Activated naive CD8-positive, alpha-beta T cell treated with anti-CD3 and anti-CD28 coated beads, Interleukin-2, amount 10 ng/mL, durations not matched to agents 7 days and 5 days (primary cell): Measurements from ENCODE around the gene GPRC5C. TPM values are rescaled to one million over a fixed set of nuclear protein-coding genes. Genes with fewer than 3 reads are reported as not detected.

Source experiments
- ATAC-seq: fragments of 150-1000 bp; cut with Tn5 transposase; one replicate; pipeline ENCODE4 v1.10.0; 2021; ENCODE audit warnings: low read depth, moderate library complexity
- POLR2A ChIA-PET: fragments of 350-600 bp; sonication (Branson Sonifier 250); formaldehyde crosslinking; loops from one replicate; lab custom pipeline; 2021; ENCODE audit warnings: antibody characterized with exemption; lab: Charles Lee
- DNase-seq: peaks from one replicate; pipeline ENCODE4 v3.0.0; 2021
- H3K27ac Mint-ChIP-seq: one replicate; pipeline ENCODE4 v1.8.0; 2022; ENCODE audit warnings: mild to moderate bottlenecking, mixed read lengths
- H3K27me3 Mint-ChIP-seq: one replicate; pipeline ENCODE4 v1.8.0; 2022; ENCODE audit warnings: mild to moderate bottlenecking, moderate library complexity, mixed read lengths
- H3K36me3 Mint-ChIP-seq: one replicate; pipeline ENCODE4 v1.8.0; 2021; ENCODE audit warnings: mild to moderate bottlenecking, mixed read lengths
- H3K4me1 Mint-ChIP-seq: one replicate; pipeline ENCODE4 v1.8.0; 2021; ENCODE audit warnings: mixed read lengths
- H3K4me3 Mint-ChIP-seq: one replicate; pipeline ENCODE4 v1.8.0; 2022; ENCODE audit warnings: mild to moderate bottlenecking, moderate library complexity, mixed read lengths
- H3K9me3 Mint-ChIP-seq: one replicate; pipeline ENCODE4 v1.8.0; 2021; ENCODE audit warnings: mixed read lengths
- total RNA-seq, 2 experiments: library from RNA; stranded (reverse); gene quantifications; one replicate each; pipeline ENCODE4 v1.2.3, GENCODE V29; 2021

GPRC5C gene
- total RNA-seq, 2 experiments from 2014 or later = not detected

DNA sequence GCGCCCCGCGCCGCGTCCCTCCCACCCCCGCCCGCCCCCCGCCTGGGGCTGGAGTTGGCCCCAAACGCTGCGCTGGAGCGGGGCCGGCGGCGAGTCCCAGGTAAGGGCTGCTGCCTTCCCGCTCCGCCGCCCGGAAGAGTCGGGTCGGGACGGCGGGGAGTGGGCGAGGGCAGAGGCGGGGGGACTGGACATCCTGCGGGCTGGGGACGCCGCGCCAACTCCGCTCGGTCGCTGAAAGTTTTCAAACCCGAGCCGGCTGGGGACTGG lies 469 bp downstream of the GPRC5C start:
- Mint-ChIP-seq H3K36me3 (no peaks in the 10 kb centered on the region), H3K4me1 (peaks cover 6% of the 10 kb centered on the region), H3K27ac (no peak overlapping the region), H3K4me3 (no peak overlapping the region), H3K27me3 (peaks cover 60% of the 10 kb centered on the region), H3K9me3 (peaks cover 1% of the 10 kb centered on the region)
- no peak for ATAC-seq
- no peak for DNase-seq
- POLR2A ChIA-PET = no interaction called here

DNA sequence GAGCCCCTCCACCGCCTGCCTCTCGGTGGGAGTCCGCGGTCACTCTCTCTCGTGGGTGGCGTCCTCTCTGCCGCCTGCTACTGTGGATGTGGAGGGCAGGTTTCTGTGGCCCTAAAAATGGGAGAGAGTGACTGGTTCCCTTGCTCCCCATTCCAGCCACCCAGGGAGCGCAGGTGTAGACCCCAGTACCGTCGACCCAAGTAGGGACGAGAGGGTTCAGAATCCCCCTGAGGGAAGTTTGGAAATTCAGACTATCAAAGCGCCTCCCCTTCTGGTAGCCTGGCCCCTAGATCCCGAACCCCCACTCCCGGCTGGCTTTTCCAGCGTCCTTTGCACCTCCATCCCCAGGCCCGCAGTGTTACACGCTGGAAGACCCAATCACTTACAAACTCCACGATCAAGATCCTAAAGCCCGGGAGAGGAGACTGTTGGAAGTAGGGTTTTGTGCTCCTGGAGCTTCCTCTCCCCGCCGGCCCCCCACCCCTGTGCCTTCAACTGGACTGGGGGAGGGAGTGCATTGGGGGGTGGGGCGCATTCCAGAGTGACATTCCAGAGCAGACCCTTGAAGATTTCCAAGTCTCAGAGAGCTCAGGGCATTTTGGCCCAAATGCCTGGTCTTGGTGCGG lies 991 bp downstream of the GPRC5C start:
- Mint-ChIP-seq H3K27ac (no peak overlapping the region), H3K9me3 (peaks cover 2% of the 10 kb centered on the region), H3K36me3 (no peaks in the 10 kb centered on the region), H3K4me3 (no peak overlapping the region), H3K4me1 (peaks cover 6% of the 10 kb centered on the region), H3K27me3 (peaks cover 60% of the 10 kb centered on the region)
- ATAC-seq (no peak), DNase-seq (no peak)
- POLR2A ChIA-PET = no interaction called here

DNA sequence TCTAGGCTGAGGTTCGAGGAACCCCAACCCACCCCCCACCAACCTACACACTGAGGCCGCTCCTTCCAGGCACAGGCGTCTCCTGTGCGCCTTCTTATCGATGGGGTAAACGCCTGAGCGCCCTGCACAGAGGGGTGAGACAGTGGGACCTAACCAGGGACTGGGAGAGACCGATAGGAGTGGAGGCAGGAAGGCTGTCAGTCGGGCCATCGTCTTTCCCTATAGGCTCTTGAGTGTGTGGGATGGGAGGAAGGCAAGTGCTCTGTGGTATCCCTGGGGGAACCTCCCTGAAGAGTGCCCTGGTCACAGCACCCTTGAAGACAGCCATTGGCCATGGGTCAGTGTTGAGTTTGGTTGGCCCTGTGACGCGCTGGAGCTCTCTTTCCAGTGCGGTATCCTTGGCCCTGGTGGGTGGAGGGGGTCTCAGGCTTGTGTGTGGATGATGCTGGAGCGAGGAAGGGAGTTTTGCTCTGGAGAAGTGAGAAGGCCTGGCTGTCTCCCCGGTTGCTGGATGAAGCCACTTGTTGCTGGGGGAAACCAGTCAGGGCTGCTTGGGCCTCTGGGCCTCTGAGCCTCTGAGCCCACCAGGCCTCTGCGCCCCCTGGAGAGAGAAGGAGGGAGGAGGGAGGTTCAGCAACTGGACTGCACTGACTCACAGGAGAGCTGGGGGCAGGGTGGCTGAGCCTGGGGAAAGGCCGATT lies 1.7 kb downstream of the GPRC5C start:
- H3K27me3 Mint-ChIP-seq = peaks cover 54% of the 10 kb centered on the region
- no peak for DNase-seq
- POLR2A ChIA-PET = no interaction called here
- no peak overlapping the region for H3K27ac Mint-ChIP-seq
- no peak overlapping the region for H3K4me3 Mint-ChIP-seq
- peaks cover 3% of the 10 kb centered on the region for H3K9me3 Mint-ChIP-seq
- no peak for ATAC-seq
- no peaks in the 10 kb centered on the region for H3K36me3 Mint-ChIP-seq
- H3K4me1 Mint-ChIP-seq = peaks cover 6% of the 10 kb centered on the region

DNA sequence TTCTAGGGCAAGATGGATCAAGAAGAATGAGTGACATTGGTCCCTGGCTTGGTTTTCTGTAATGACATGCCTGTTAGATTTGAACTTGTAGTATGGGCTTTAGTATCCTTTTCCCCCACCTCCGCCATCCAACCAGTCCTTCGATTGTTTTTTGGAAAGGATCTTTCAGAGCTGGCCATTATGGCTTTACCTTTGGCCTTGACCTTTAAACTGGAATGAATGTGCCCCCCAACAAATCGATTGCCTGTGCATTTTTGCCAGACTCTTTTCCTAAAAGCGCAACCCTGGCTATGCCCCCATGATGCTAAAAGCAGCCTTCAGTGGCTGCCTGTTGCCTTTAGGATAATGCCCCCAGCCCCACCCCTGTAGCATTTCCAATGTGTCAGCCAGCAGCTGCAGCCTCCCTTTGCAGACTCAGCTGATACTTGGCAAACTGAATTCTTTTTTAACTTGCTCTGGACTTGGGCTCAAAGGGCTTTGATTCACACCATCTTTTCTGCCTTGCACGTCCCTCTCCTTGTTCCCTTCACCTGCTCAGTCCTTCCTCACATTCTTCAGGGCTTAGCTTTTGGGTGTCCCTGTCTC lies 4.0 kb downstream of the GPRC5C start:
- DNase-seq (no peak), ATAC-seq (no peak)
- peaks cover 46% of the 10 kb centered on the region for H3K27me3 Mint-ChIP-seq
- peaks cover 3% of the 10 kb centered on the region for H3K4me1 Mint-ChIP-seq
- H3K27ac Mint-ChIP-seq = no peak overlapping the region
- peaks cover 6% of the 10 kb centered on the region for H3K9me3 Mint-ChIP-seq
- POLR2A ChIA-PET = no interaction called here
- H3K36me3 Mint-ChIP-seq = no peaks in the 10 kb centered on the region
- no peak overlapping the region for H3K4me3 Mint-ChIP-seq

DNA sequence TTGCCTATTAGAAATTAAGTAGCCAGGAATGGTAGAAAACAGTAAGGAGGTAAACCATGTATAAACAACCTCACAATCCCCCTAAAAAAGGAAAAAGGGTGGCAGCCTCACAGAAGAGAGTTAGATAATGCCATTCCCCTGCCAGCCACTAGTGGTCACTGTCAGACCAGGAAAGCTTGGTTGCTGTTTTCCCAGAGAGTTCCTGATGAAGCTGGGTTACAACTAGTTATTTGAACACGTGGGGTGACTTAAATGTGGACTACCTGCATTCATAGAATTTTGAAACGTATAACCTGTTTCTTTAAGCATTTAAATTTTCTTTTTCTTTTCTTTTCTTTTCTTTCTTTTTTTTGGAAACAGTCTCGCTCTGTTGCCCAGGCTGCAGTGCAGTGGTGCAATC lies 5.8 kb downstream of the GPRC5C start:
- Mint-ChIP-seq H3K27me3 (peaks cover 35% of the 10 kb centered on the region), H3K4me3 (no peak overlapping the region), H3K36me3 (no peaks in the 10 kb centered on the region), H3K9me3 (peaks cover 6% of the 10 kb centered on the region), H3K4me1 (no peaks in the 10 kb centered on the region), H3K27ac (no peak overlapping the region)
- ATAC-seq (no peak), DNase-seq (no peak)
- POLR2A ChIA-PET = no interaction called here

DNA sequence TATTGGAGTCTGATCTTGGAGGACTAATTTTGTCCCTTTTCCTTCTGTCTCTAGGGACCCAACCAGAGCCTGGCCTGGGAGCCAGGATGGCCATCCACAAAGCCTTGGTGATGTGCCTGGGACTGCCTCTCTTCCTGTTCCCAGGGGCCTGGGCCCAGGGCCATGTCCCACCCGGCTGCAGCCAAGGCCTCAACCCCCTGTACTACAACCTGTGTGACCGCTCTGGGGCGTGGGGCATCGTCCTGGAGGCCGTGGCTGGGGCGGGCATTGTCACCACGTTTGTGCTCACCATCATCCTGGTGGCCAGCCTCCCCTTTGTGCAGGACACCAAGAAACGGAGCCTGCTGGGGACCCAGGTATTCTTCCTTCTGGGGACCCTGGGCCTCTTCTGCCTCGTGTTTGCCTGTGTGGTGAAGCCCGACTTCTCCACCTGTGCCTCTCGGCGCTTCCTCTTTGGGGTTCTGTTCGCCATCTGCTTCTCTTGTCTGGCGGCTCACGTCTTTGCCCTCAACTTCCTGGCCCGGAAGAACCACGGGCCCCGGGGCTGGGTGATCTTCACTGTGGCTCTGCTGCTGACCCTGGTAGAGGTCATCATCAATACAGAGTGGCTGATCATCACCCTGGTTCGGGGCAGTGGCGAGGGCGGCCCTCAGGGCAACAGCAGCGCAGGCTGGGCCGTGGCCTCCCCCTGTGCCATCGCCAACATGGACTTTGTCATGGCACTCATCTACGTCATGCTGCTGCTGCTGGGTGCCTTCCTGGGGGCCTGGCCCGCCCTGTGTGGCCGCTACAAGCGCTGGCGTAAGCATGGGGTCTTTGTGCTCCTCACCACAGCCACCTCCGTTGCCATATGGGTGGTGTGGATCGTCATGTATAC lies 8.0 kb downstream of the GPRC5C start:
- Mint-ChIP-seq H3K9me3 (peaks cover 6% of the 10 kb centered on the region), H3K27me3 (peaks cover 20% of the 10 kb centered on the region), H3K4me1 (no peaks in the 10 kb centered on the region), H3K36me3 (no peaks in the 10 kb centered on the region), H3K4me3 (no peak overlapping the region), H3K27ac (no peak overlapping the region)
- ATAC-seq (no peak), DNase-seq (no peak)
- POLR2A ChIA-PET = no interaction called here

DNA sequence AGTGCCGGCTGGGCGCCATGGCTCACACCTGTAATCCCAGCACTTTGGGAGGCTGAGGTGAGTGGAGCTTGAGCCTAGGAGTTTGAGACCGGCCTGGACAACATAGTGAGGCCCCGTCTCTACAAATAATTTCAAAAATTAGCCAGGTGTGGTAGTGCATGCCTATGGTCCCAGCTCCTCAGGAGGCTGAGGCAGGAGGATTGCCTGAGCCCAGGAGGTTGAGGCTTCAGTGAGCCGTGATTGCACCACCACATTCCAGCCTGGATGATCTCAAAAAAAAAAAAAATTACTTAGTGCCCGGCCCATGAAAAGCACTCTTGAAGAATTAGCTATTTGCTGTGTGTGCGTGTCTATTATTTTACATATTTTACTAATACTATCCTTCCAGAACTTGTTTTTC lies 9.6 kb downstream of the GPRC5C start:
- Mint-ChIP-seq H3K27me3 (peaks cover 18% of the 10 kb centered on the region), H3K4me1 (no peaks in the 10 kb centered on the region), H3K4me3 (no peak overlapping the region), H3K9me3 (peaks cover 6% of the 10 kb centered on the region), H3K27ac (no peak overlapping the region), H3K36me3 (no peaks in the 10 kb centered on the region)
- no peak for DNase-seq
- no peak for ATAC-seq
- POLR2A ChIA-PET = interaction anchor here (0.7 kb wide), 1 partner anchor 78 kb away, joined by 3 read pairs; no protein-coding TSS in a partner anchor

DNA sequence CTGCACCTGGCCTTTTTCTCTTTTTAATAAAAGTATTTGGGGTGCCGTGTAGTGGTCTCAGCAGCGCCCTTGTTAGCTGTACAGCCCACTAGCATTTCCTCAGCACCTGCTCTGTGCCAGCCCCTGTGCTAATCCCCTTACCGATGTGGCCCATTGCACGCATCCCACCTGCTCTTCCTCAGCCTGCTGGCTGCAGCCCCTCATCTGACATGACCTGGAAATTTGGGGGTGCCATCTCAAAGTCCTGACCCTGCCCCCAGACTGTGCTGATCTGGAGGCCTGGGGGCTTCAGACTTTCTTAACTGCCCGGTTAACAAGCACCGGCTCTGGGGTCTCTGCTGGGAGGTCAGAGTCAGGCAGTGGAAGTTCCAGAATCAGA lies 10.4 kb downstream of the GPRC5C start:
- POLR2A ChIA-PET = no interaction called here

DNA sequence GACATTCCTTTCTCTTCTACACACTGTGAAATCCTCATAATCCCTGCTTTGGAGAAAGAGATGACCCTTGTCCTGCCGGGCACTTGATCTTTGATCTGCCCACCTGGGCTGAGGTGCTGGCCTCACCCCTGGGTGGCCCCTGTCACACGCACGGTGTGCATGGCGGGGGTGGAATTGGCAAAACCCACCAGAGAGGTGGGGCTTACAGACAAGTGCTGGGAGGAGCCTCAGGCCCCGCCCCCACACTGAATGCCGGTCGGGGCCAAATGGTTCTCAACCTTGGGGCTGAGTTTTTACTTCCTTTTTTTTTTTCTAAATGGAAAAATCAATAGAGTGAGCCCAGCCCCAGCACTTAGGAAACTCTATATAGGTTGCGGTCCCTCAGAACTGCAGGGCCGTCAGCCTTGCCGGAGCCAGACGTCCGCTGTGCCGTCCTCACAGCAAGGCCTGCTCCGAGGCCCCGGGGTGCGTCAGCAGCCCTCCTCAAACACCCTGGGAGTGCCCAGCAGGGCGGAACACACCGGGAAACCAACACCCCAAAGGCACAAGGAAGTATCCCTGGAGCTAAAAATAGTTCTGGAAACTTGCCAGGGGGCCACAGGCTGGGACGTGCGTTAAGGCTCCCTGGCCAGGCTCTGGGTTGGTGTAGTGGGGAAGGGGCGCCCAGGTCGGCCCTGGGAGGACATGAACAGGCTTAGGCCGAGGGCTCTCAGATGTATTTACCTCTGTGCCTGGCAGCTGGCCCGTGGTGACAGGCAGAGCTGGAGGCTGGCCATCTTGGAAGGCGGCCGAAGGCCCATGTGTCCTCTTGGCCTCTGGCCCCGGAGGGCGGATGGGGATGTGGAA lies 11.0 kb downstream of the GPRC5C start:
- ATAC-seq (no peak), DNase-seq (no peak)
- H3K27me3 Mint-ChIP-seq = peaks cover 13% of the 10 kb centered on the region

More for the DNA sequence above, 10.4 kb downstream of the GPRC5C start:
- Mint-ChIP-seq H3K27ac (no peak overlapping the region), H3K4me1 (no peaks in the 10 kb centered on the region), H3K9me3 (peaks cover 5% of the 10 kb centered on the region), H3K27me3 (peaks cover 11% of the 10 kb centered on the region), H3K4me3 (no peak overlapping the region), H3K36me3 (no peaks in the 10 kb centered on the region)
- DNase-seq (no peak), ATAC-seq (no peak)

DNA sequence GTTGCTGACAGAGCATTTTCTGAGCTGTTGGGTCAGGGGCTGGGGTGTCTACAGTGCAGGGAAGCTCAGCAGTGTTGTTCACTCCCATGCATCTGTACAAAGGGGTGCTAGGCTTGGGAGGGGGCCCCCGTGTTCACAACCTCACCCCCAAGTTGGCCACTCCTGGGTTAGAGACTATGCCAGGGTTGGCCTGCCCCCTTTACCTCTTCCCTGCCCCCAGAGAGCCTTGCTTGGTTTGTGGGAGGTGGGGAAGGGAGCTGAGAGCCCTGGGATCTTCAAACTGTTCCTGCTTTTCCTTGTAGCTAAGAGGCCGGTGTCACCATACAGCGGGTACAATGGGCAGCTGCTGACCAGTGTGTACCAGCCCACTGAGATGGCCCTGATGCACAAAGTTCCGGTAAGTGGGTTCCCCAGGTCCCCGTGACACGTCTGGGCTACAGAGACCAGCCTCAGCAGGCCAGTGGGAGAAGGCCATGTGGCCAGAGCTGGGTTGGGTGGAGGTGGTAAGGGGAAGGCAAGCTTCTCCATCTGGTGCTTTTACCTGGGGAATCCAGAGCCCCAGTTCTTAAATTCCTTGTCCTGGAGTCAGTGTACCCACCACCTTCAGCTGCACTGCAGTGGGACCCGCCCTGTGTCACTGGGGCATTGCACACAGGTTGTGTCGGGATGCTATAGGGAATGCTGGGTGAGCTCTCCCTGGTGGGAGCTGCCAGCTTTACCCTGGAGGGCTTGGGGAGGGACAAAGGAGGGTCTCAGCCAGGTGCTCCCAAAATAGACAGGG lies 11.8 kb downstream of the GPRC5C start:
- POLR2A ChIA-PET = no interaction called here
- H3K27ac Mint-ChIP-seq = no peak overlapping the region
- no peaks in the 10 kb centered on the region for H3K4me1 Mint-ChIP-seq
- H3K36me3 Mint-ChIP-seq = no peaks in the 10 kb centered on the region
- H3K9me3 Mint-ChIP-seq = peaks cover 4% of the 10 kb centered on the region
- H3K4me3 Mint-ChIP-seq = no peak overlapping the region
- no peak for DNase-seq
- H3K27me3 Mint-ChIP-seq = peaks cover 13% of the 10 kb centered on the region
- no peak for ATAC-seq

More for the DNA sequence above, 11.0 kb downstream of the GPRC5C start:
- POLR2A ChIA-PET = no interaction called here
- no peak overlapping the region for H3K27ac Mint-ChIP-seq
- peaks cover 5% of the 10 kb centered on the region for H3K9me3 Mint-ChIP-seq
- H3K4me1 Mint-ChIP-seq = no peaks in the 10 kb centered on the region
- no peaks in the 10 kb centered on the region for H3K36me3 Mint-ChIP-seq
- H3K4me3 Mint-ChIP-seq = no peak overlapping the region

DNA sequence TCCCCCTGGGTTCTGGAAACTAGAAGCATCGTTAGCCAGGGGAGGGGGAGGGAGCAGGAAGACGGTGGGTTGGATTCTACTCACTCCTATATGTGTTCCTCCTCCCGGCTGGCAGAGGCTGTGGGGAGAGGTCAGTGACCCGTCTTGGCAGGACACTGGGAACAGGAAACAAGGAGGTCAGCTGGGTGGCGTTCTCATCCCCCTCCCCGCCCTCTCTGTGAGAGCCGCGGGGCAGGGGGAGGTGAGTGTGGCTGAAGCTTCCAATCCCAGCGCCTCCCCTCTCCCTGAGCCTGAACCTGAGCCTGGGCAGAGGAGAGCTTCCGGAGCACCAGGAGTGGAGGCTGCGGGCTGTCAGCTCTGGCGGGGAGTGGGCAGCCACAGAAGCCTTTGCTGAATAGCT lies 12.5 kb downstream of the GPRC5C start:
- Mint-ChIP-seq H3K36me3 (no peaks in the 10 kb centered on the region), H3K4me3 (no peak overlapping the region), H3K27me3 (peaks cover 13% of the 10 kb centered on the region), H3K9me3 (no peaks in the 10 kb centered on the region), H3K27ac (no peak overlapping the region), H3K4me1 (no peaks in the 10 kb centered on the region)
- POLR2A ChIA-PET = no interaction called here
- ATAC-seq (no peak), DNase-seq (no peak)

DNA sequence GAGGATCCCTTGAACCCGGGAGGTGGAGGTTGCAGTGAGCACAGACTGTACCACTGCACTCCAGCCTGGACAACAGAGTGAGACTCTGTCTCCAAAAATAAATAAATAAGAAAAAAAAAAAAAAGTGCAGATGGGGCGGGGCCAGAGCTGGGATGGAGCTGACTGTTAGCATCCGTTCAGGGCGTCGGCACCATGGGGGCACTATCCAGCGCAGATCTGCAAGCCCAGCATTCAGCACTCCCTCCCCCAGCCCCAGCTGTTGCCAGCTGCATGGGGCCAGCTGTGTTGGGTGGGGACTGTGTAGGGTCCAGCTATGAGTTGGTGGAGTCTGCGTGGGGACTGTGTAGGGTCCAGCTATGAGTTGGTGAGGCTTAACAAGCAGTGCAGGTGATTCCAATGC lies 13.3 kb downstream of the GPRC5C start:
- Mint-ChIP-seq H3K27me3 (peaks cover 10% of the 10 kb centered on the region), H3K27ac (no peak overlapping the region), H3K9me3 (no peaks in the 10 kb centered on the region), H3K4me1 (no peaks in the 10 kb centered on the region), H3K36me3 (no peaks in the 10 kb centered on the region), H3K4me3 (no peak overlapping the region)
- ATAC-seq (no peak), DNase-seq (no peak)
- POLR2A ChIA-PET = no interaction called here
